ENCODE measurements around the gene LRRC3.

The LRRC3 gene

DNA sequence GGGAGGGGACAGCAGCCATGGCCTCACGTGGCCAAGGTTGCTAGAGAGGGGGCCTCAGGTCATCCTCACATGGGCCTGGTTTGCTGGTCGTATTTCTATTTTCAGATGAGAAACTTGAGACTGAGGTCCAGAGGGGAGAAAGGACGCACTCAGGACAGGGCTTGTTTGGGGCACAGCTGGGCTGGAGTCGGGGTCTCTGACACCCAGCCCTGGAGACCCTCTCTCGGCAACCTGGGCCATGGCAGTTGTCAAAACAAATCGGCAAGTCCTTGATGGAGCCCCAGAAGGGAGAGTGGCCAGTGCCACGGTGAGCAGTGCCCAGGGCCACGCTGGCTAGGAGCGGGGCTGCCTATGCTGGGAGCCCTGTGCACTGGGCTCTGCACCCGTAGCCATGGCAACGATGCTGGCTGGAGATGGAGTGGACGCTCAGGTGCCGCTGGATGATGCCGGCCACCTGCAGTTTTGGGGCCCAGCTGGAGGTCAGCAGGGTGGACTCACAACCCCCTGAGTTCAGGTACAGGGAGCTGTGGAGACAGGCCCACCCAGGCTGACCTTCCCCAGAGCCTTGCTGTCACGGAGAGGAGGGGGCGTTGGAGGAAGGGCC is 11.1 kb downstream of the LRRC3 start:
- H3K4me3 ChIP-seq (ENCODE audit: low read depth, low read length), result no peak overlapping the region
- no peak for DNase-seq (ENCODE audit: low read depth)
- no peak for TF ChIP-seq CTCF (IDR thresholded peaks at IDR 0.05; ENCODE audit: insufficient read depth, low read depth, low read length, missing control alignments)

GRCh38 chr21:44466996-44467858 is 11.9 kb downstream of the LRRC3 start:
- no peak overlapping the region for H3K4me3 ChIP-seq (ENCODE audit: low read depth, low read length)
- TF ChIP-seq CTCF (IDR thresholded peaks at IDR 0.05; ENCODE audit: insufficient read depth, low read depth, low read length, missing control alignments), result no peak
- no peak for DNase-seq (ENCODE audit: low read depth)

DNA sequence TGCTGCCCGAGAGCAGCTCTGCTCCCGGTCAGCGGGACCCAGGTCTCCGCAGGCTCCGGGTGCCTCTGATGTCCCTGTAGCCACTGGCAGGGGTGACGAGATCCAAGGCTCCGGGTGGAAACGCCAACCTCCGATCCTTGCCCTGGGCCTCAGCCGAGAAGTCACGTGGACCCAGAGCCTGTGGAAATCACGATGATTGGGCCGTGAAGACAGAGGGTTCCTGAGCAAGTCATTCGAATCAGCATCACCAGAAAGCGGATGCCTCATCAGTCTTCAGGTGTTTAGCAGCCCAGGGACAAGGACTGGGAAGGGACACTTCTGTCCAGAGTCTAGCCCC is 12.5 kb downstream of the LRRC3 start:
- H3K4me3 ChIP-seq (ENCODE audit: low read depth, low read length), result no peak overlapping the region
- no peak for TF ChIP-seq CTCF (IDR thresholded peaks at IDR 0.05; ENCODE audit: insufficient read depth, low read depth, low read length, missing control alignments)
- no peak for DNase-seq (ENCODE audit: low read depth)

DNA sequence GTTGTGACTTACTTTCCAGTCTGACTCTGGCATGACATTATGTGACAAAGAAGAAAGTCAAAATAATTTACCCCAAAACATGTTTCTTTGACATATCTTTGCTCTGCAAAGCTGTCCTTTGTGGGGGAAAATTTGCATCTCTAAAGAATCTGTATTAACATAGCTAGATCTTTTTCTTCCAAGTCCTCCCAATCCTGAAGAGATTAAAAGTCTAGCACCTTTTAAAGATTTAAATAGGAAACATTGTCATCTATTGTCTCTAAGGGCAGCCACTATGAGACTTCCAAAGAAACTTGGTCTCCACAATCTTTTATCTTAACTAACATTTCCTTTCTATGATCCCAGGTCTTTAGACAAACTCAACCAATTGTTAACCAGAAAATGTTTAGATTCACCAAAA is 16.0 kb downstream of the LRRC3 start:
- no peak for TF ChIP-seq CTCF (IDR thresholded peaks at IDR 0.05; ENCODE audit: insufficient read depth, low read depth, low read length, missing control alignments)
- H3K4me3 ChIP-seq (ENCODE audit: low read depth, low read length), result no peak overlapping the region

GRCh38 chr21:44471996-44472395 is 16.7 kb downstream of the LRRC3 start:
- TF ChIP-seq CTCF (IDR thresholded peaks at IDR 0.05; ENCODE audit: insufficient read depth, low read depth, low read length, missing control alignments), result no peak
- DNase-seq (ENCODE audit: low read depth), result no peak
- no peak overlapping the region for H3K4me3 ChIP-seq (ENCODE audit: low read depth, low read length)

More for the DNA sequence above, 16.0 kb downstream of the LRRC3 start:
- DNase-seq (ENCODE audit: low read depth), result no peak

DNA sequence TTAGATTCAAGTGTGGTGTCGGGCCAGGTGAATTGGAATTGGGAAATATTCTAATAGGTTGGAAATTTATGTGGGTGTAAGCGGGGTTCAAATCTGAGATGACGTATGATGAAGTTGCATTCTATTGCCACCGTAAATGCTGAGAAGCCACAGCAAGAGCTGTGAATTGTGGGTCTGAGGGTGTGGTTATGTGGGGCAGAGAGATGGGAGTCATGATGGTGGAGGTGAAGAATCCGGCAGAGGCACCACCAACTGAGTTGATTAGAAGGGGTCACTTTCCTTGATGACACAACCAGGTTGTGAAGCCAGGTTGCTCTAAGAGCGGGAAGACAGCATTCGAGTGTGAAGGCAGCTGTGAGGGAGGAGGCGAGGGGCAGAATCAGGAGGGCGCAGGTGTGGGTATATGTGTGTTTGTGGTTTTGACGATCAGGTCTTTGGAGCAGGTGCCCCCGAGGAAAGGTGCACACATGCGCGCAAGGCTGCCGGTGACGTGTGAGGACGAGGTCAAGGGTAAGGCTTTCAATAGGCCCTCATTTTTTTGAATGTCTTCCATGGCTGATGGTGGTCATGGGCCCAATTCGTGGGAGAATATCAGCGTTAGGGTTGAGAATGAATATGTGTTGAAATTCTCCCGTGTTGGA is 18.7 kb downstream of the LRRC3 start:
- no peak for TF ChIP-seq CTCF (IDR thresholded peaks at IDR 0.05; ENCODE audit: insufficient read depth, low read depth, low read length, missing control alignments)
- no peak overlapping the region for H3K4me3 ChIP-seq (ENCODE audit: low read depth, low read length)
- no peak for DNase-seq (ENCODE audit: low read depth)
